Neural progenitor cell (in vitro differentiated cells): ENCODE data around the gene TRIM63. TPM values are rescaled to one million over a fixed set of nuclear protein-coding genes. Genes with fewer than 3 reads are reported as not detected.

ENCODE experiments used
- DNase-seq: peaks from one replicate; pipeline ENCODE4 v3.0.0-alpha.2; 2016; ENCODE audit warnings: low spot score
- H2AFZ ChIP-seq: fragments of 200-600 bp; sonication (generic); replicated peaks from 2 replicates; pipeline ENCODE4 v1.6.1; 2016; ENCODE audit warnings: antibody characterized with exemption
- H3F3A ChIP-seq: fragments of 200-600 bp; sonication (generic); 2 replicates; pipeline ENCODE4 v1.6.1; 2016; ENCODE audit warnings: antibody characterized with exemption, low read depth
- H3K27ac ChIP-seq: fragments of 200-600 bp; sonication (generic); 2 replicates; pipeline ENCODE4 v1.5.1; 2016; ENCODE audit warnings: mild to moderate bottlenecking
- H3K27me3 ChIP-seq: fragments of 200-600 bp; sonication (generic); 2 replicates; pipeline ENCODE4 v1.6.1; 2016; ENCODE audit warnings: mild to moderate bottlenecking, moderate library complexity
- H3K36me3 ChIP-seq: fragments of 200-600 bp; sonication (generic); 2 replicates; pipeline ENCODE4 v1.5.1; 2016
- H3K4me1 ChIP-seq: fragments of 200-600 bp; sonication (generic); 2 replicates; pipeline ENCODE4 v1.6.1; 2016; ENCODE audit warnings: mixed run types
- H3K4me2 ChIP-seq: fragments of 200-600 bp; sonication (generic); 2 replicates; pipeline ENCODE4 v1.6.1; 2016
- H3K4me3 ChIP-seq: fragments of 200-600 bp; sonication (generic); 2 replicates; pipeline ENCODE4 v1.5.1; 2016
- H3K79me2 ChIP-seq: fragments of 200-600 bp; sonication (generic); 2 replicates; pipeline ENCODE4 v1.6.1; 2016; ENCODE audit warnings: low read depth
- H3K9ac ChIP-seq: fragments of 200-600 bp; sonication (generic); 2 replicates; pipeline ENCODE4 v1.6.1; 2016
- H3K9me3 ChIP-seq: fragments of 200-600 bp; sonication (generic); 2 replicates; pipeline ENCODE4 v1.5.1; 2016; ENCODE audit warnings: low read depth
- H4K20me1 ChIP-seq: fragments of 200-600 bp; sonication (generic); 2 replicates; pipeline ENCODE4 v1.6.1; 2016; ENCODE audit warnings: low read depth
- H3K27ac Mint-ChIP-seq: 3 replicates; pipeline ENCODE4 v1.8.0; 2021; ENCODE audit warnings: mixed read lengths
- H3K27me3 Mint-ChIP-seq: 2 replicates; pipeline ENCODE4 v1.8.0; 2022; ENCODE audit warnings: low read depth, mild to moderate bottlenecking, inconsistent platforms, moderate library complexity, mixed read lengths; ENCODE audit not compliant: insufficient read depth
- H3K36me3 Mint-ChIP-seq: 3 replicates; pipeline ENCODE4 v1.8.0; 2021; ENCODE audit warnings: mixed read lengths
- H3K4me1 Mint-ChIP-seq: 3 replicates; pipeline ENCODE4 v1.8.0; 2021; ENCODE audit warnings: mixed read lengths
- H3K4me3 Mint-ChIP-seq: 3 replicates; pipeline ENCODE4 v1.8.0; 2021; ENCODE audit warnings: mild to moderate bottlenecking, moderate library complexity, mixed read lengths
- H3K9me3 Mint-ChIP-seq: 3 replicates; pipeline ENCODE4 v1.8.0; 2020; ENCODE audit warnings: mixed read lengths
- CTCF ChIP-seq: fragments of 200-600 bp; sonication (generic); IDR thresholded peaks from 2 replicates; pipeline ENCODE4 v1.5.1; 2017; ENCODE audit warnings: antibody characterized with exemption, mild to moderate bottlenecking
- EZH2 ChIP-seq: fragments of 200-600 bp; sonication (generic); IDR thresholded peaks from 2 replicates; pipeline ENCODE4 v1.6.1; 2017; ENCODE audit warnings: antibody characterized with exemption, mild to moderate bottlenecking, moderate library complexity
- EZH2phosphoT487 ChIP-seq: fragments of 200-600 bp; sonication (generic); IDR thresholded peaks from 2 replicates; pipeline ENCODE4 v1.6.1; 2017; ENCODE audit warnings: antibody characterized with exemption
- total RNA-seq: library from RNA; depleted of rRNA; stranded (reverse); fragments of >200 nt; gene quantifications from 2 replicates; pipeline ENCODE4 v1.2.3, GENCODE V29; 2015; ENCODE audit warnings: low replicate concordance

Gene TRIM63
- total RNA-seq, 1 donor from 2014 or later, result not detected

DNA sequence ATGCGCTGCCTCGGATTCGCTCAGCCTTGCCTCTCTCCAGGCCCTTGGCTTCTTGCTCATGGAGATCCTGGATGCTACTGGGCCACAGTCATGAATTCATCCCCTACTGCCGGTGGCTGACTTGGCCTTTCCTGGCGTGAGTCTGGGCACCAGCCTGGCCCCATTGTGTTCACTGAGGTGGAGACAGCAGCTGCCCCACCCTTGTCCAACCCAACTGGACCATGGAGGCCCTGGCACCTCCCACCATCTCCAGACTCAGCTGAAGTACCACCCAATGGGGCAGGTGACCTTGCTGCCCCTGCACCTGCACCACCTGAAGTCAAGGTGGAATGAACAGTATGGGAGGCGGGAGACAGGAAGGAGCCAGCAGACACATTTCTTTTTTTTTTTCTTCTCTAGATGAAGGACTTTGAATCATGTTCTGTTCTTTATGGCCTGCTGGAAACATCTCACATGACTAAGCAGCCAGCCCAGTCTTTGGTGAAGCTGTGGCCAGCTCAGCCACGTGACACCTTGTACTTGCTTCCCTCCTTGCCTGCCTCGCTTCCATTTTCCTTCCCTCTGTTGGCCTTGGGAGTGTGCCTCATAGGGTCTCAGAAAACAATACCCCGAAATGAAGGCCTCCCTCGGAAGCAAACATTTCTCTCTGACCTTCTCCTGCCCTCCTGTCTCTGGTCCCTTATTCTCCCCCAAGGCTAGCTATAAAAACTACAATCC, 17.7 kb downstream of the TRIM63 start:
- no peak overlapping the region for H3K4me2 ChIP-seq
- no peak for DNase-seq
- TF ChIP-seq EZH2 (no peak), CTCF (no peak), EZH2phosphoT487 (no peak)
- Mint-ChIP-seq H3K9me3 (no peaks in the 10 kb centered on the region), H3K27me3 (peaks cover 43% of the 10 kb centered on the region), H3K4me3 (no peak overlapping the region), H3K36me3 (no peaks in the 10 kb centered on the region), H3K27ac (no peak overlapping the region), H3K4me1 (peaks cover 11% of the 10 kb centered on the region)
- peaks cover 11% of the 10 kb centered on the region for H3F3A ChIP-seq
- no peak overlapping the region for H2AFZ ChIP-seq
- peaks cover 9% of the 10 kb centered on the region for H4K20me1 ChIP-seq
- no peaks in the 10 kb centered on the region for H3K9me3 ChIP-seq
- peaks cover 88% of the 10 kb centered on the region for H3K27me3 ChIP-seq
- no peak overlapping the region for H3K4me3 ChIP-seq
- H3K27ac ChIP-seq, result no peak overlapping the region
- no peaks in the 10 kb centered on the region for H3K79me2 ChIP-seq
- no peak overlapping the region for H3K9ac ChIP-seq
- H3K4me1 ChIP-seq, result peaks cover 21% of the 10 kb centered on the region
- no peaks in the 10 kb centered on the region for H3K36me3 ChIP-seq

- Histone ChIP-seq H3K79me2 (no peaks in the 10 kb centered on the region), H3K4me1 (peaks cover 16% of the 10 kb centered on the region), H2AFZ (no peak overlapping the region), H3K4me3 (no peak overlapping the region), H3K9ac (no peak overlapping the region), H3K27ac (no peak overlapping the region), H3K27me3 (peaks cover 99% of the 10 kb centered on the region), H4K20me1 (peaks cover 9% of the 10 kb centered on the region), H3K36me3 (no peaks in the 10 kb centered on the region), H3F3A (peaks cover 11% of the 10 kb centered on the region), H3K9me3 (no peaks in the 10 kb centered on the region), H3K4me2 (no peak overlapping the region)
- peaks cover 56% of the 10 kb centered on the region for H3K27me3 Mint-ChIP-seq
- no peaks in the 10 kb centered on the region for H3K9me3 Mint-ChIP-seq
- peak overlapping the region; percentile 35 for H3K4me3 Mint-ChIP-seq
- H3K27ac Mint-ChIP-seq, result no peak overlapping the region
- peaks cover 6% of the 10 kb centered on the region for H3K4me1 Mint-ChIP-seq
- no peak for DNase-seq
- no peaks in the 10 kb centered on the region for H3K36me3 Mint-ChIP-seq
- TF ChIP-seq EZH2, result no peak
- TF ChIP-seq CTCF, result no peak
- no peak for TF ChIP-seq EZH2phosphoT487
These were observed 20.1 kb downstream of the TRIM63 start for GRCh38 chr1:26047278-26047874.

- Histone ChIP-seq H3K79me2 (no peaks in the 10 kb centered on the region), H3K4me3 (peak overlapping the region; percentile 49), H3K36me3 (no peaks in the 10 kb centered on the region), H3K4me1 (peaks cover 16% of the 10 kb centered on the region), H3K9ac (no peak overlapping the region), H2AFZ (peak overlapping the region; percentile 87), H4K20me1 (peaks cover 9% of the 10 kb centered on the region), H3K9me3 (no peaks in the 10 kb centered on the region), H3K27me3 (peaks cover 100% of the 10 kb centered on the region), H3K27ac (no peak overlapping the region), H3K4me2 (peak overlapping the region; percentile 88), H3F3A (peaks cover 11% of the 10 kb centered on the region)
- H3K9me3 Mint-ChIP-seq, result no peaks in the 10 kb centered on the region
- H3K27ac Mint-ChIP-seq, result no peak overlapping the region
- peak overlapping the region; percentile 75 for H3K4me3 Mint-ChIP-seq
- TF ChIP-seq EZH2, result peak; percentile 95
- TF ChIP-seq EZH2phosphoT487, result peak; percentile 88
- TF ChIP-seq CTCF, result no peak
- DNase-seq, result peak; percentile 47
- H3K4me1 Mint-ChIP-seq, result peaks cover 6% of the 10 kb centered on the region
- H3K27me3 Mint-ChIP-seq, result peaks cover 57% of the 10 kb centered on the region
- no peaks in the 10 kb centered on the region for H3K36me3 Mint-ChIP-seq
These were observed 21.0 kb downstream of the TRIM63 start for GRCh38 chr1:26046246-26047095.
